ENCODE data around the gene APLP1.
A peak's percentile ranks its signal among the peaks of the same experiment; 100 is the strongest.
"Not testable (repeated sequence)": the region's sequence is repeated elsewhere in the genome, so short reads cannot be mapped to it uniquely, and the experiment has no call there.

APLP1 gene

DNA sequence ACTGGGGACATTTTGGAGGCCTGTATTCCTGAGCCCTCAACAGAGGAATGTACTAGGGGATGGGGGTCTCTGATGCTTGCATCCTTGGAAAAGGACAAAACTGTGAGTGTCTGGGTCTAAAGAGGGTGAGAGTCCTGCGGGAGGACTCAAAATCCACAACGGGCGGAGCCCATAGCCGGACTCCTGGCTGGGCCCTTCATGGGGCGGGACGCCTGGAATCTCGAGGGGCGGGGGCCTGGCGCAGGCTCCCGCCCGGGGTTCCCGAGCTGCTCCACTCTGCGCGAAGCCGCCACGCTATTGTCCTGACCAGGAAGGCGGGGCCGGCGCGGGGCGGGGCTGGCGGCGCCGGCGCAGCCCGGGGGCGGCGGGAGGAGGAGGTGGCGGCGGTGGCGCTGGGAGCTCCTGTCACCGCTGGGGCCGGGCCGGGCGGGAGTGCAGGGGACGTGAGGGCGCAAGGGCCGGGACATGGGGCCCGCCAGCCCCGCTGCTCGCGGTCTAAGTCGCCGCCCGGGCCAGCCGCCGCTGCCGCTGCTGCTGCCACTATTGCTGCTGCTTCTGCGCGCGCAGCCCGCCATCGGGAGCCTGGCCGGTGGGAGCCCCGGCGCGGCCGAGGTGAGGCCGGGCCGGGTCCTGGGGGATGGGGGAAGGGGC, at the start of gene APLP1:
Gene APLP1 (plus strand): TSS at position 403 of the 651 bp plus-strand sequence. CDS start 63 bp downstream, at position 466.
- peak; percentile 47 to 72 for DNase-seq (ENCODE audit: low read depth in 2 of 2)

DNA sequence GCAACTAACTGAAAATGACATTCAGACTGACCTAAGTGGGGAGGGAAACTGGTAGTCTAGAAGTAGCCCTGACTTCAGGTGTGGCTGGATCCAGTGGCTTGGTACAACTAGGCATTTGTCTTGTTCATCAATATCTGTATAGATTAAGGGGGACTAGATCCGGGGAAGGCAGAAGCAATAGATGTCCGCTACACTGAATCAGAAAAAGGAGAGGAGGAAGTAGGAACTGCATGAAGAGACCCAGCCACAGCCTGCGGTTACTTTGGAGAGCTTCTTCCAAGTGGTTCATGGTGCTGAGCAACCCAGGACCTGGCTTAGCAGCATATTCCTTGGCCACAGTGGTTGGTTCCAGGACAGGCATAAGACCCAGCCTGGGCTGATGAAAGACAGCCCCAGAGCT, 45.8 kb upstream of the APLP1 start:
- no peak for DNase-seq (ENCODE audit: low read depth in 2 of 2)

DNA sequence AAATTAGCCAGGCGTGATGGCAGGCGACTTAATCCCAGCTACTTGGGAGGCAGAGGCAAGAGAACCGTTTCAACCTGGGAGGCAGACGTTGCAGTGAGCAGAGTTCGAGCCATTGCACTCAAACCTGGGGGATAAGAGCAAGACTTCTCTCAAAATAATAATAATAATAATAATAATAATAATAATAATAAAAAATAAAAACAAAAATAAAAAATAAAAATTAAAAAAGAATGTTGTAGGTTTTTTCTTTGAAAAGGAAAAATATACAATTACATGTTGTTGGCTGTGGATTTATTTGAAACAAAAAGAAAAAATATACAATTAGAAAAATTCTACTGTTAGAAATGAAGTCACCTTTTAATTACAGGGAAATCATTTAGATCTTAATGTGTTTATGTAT, 44.2 kb upstream of the APLP1 start:
- no peak for DNase-seq (ENCODE audit: low read depth in 2 of 2)

DNA sequence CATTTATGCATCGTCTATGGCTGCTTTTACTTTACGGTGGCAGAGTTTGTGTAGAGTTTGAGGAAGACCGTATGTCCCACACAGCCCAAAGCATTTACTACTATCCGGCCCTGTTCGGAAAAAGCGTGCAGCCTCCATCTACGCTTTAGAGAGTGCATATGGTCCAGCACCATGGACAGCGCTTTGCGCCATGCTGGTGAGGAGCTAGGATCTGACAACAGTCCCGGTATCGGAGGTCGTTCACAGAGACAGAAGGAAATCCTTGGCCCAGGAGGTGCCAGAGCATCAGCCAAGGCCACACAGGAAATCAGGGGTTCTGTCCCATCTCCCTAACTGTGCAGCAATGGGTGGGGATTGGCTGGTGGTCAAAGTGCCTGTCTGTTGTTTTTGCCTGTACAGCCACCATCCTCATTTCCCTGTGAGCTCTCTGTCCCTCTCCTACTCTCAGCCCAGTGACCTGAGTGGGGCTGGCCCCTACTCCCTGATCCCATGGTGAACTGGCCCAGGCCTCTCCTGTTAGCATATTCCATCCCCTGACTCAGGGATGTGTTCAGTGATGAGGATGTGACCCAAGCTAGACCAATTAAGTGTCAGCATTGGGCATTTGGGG, 39.6 kb upstream of the APLP1 start:
- DNase-seq (ENCODE audit: low read depth in 2 of 2) = peak; percentile 20 to 46

DNA sequence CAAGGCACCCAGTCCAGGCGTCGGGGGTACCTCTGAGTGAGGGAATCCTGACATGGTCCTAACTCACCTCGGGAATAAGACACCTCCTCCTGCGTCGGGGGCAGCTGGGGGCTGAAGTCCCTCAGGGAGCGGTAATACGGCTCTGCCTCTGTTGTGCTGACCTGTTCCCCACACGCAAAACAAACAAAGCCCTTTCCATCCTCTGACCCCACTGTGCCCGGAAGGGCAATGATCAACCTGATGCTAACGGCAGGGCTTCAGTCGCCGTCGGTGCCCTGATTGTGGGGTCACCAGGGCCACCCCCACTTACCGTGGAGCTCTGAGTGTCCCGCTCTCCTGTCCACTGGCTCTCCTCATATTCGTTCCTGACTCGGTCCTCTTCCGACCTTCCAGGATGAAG, 37.4 kb upstream of the APLP1 start:
- no peak for DNase-seq (ENCODE audit: low read depth in 2 of 2)

DNA sequence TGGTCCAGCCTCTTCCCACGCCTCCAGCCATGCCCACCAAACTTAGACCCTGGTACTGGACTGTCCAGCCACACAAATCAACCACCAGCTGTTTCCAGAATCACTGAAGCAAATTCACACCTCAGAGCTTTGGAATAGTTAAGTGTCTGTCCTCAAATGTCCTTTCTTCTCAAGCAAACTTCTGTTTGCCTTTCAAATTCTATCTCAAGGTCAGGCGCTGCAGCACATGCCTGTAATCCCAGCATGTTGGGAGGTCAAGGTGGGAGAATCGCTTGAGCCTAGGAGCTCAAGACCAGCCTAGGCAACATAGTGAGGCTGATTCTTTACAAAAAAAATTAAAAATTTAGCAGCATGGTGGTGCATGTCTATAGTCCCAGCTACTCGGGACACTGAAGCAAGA, 36.3 kb upstream of the APLP1 start:
- DNase-seq (ENCODE audit: low read depth in 2 of 2) = no peak

DNA sequence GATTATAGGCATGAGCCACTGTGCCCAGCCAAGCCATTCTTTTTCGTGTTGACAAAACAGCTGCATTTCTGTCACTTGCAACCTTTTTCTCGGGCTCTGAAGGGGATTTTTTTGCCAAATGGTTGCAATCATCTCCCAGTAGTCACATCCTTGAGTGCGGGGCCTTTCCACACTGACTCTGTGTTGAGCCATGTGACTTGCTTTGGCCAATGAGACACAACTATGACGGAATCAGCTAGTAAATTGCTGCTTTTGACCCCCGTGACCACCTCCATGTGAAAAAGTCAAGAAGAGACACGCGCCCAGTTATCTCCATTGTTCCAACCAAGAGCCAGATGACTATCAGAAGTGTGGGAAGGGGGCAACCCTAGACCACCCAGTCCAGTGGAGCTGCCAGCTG, 34.4 kb upstream of the APLP1 start:
- no peak for DNase-seq (ENCODE audit: low read depth in 2 of 2)

DNA sequence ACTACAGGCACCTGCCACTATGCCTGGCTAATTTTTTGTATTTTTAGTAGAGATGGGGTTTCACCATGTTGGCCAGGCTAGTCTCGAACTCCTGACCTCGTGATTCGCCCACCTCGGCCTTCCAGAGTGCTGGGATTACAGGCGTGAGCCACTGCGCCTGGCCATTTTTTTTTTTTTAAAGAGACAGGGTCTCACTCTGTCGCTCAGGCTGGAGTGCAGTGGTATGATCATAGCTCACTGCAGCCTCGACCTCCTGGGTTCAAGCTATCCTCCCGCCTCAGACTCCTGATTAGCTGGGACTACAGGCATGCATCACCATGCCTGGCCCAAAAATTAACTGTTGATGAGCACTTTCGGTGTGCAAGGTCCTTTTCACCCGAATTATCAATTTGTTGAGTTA, 32.3 kb upstream of the APLP1 start:
- not testable (repeated sequence) for DNase-seq (ENCODE audit: low read depth in 2 of 2)

DNA sequence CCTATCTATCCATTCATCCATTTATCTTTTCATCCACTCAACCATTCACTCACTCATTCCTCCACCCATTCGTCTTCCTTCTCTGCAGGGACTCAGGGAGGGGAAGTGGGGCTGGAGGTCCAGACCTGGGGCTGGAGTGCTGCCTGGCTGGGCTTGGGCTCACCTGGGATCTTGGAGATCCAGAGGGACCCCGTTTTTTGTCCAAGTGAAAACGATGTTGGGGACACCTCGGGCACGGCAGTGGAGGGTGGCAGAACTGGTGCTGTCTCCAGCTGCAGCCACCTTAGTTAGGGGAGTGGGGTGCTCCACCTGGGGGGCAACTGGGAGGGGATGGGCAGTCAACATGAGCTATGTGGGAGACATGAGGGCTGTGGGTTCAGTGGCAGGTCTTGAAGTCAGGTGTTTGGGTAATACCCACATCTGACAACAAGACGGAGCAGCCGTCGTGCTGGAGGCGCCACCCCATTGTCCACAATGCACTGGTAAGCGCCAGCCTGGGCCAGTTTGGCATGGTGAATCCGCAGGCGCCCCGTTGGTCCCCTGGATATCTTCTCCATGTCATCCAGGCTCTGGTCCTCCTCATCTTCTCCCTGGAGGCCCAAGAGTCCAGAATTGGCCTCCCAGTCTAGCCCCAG, 26.3 kb upstream of the APLP1 start:
- no peak for DNase-seq (ENCODE audit: low read depth in 2 of 2)

DNA sequence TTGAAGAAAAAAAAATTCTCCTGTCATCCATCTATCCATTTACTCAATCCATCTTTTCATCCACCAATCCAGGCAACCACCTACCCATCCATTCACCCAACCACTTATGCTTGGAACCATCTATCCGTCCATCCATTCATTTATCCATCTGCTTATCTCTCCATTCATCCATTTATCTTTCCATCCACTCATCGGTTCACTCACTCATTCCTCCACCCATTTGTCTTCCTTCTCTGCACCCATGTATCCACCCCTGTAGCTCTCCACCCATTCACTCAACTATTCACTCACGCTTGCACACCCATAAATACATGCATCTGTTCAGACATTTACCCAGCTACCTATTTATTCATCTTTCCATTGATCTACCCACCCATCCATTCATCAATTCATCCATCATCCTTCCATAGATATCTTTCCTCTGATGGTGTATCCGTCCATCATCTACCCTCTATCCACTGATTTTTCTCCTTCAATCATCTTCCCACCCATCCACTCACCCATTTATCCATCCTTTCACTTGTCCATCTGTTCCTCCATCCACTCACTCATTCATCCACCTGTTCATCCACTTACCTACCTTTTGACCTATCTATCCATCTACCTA, 25.6 kb upstream of the APLP1 start:
- DNase-seq (ENCODE audit: low read depth in 2 of 2) = no peak

DNA sequence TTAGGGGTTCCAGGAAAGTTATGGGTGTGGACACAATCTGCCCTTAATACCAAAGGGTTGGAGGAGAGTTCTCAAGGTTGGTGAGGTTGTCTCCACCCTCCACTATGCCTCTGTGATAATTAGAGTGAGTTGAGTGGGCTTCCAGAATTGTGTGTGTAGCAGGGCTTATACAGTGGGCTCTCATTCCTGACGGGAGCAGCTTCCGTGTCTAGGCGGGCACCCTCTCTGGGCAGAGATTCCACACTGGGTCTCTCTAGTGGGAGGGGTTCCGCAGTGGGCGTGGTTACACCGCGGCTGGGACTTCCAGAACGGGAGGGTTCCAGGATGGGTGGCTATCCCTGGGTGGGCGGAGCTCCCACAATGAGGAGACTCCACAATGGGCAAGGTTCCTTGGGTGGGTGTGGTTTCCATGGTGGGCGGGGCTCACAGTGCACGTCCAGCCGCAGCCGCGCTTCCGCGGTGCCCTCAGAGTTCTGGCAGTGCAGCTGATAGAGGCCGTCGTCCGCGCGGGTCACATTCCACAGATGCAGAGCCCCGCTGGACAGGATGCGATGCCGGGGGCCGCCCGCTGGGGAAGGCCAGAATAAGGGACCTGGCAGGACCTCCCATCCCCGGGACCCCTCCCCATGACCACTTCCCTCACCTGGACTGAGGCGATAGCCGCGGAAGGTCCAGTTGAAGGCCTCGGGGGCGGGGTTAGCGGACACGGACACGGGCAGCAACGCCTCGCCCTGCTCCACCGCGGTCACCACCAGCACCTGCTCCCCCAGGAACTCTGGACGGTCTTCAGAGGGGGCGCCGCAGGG, 24.5 kb upstream of the APLP1 start:
- DNase-seq (ENCODE audit: low read depth in 2 of 2) = no peak

DNA sequence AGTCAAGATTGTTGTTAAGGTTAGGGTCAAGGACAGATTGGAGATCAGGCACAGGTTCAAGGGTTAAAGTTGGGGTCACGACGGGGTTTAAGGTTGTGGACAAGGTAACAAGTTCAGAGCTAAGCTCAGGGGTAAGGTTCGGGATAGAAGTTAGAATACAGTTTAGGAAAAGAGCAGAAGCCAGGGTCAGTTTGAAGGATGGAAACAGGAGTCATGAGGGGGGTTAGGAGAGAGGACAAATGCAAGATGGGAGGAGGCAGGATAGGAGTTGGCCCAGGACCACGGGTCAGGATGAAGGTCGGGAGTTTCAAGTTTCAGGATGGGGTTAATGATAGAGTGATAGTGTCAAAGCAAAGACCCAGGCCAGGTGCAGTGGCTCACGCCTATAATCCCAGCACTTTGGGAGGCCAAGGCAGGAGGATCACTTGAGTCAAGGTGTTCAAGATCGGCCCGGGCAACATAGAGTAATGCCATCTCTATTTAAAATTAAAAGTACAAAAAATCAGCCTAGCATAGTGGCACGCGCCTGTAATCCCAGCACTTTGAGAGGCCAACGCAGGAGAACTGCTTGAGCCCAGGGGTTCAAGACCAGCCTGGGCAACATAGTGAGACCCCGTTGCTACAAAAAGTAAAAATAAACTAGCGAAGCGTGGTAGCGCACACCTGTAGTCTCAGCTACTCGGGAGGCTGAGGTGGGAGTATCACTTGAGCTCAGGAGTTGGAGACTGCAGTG, 23.7 kb upstream of the APLP1 start:
- no peak for DNase-seq (ENCODE audit: low read depth in 2 of 2)

DNA sequence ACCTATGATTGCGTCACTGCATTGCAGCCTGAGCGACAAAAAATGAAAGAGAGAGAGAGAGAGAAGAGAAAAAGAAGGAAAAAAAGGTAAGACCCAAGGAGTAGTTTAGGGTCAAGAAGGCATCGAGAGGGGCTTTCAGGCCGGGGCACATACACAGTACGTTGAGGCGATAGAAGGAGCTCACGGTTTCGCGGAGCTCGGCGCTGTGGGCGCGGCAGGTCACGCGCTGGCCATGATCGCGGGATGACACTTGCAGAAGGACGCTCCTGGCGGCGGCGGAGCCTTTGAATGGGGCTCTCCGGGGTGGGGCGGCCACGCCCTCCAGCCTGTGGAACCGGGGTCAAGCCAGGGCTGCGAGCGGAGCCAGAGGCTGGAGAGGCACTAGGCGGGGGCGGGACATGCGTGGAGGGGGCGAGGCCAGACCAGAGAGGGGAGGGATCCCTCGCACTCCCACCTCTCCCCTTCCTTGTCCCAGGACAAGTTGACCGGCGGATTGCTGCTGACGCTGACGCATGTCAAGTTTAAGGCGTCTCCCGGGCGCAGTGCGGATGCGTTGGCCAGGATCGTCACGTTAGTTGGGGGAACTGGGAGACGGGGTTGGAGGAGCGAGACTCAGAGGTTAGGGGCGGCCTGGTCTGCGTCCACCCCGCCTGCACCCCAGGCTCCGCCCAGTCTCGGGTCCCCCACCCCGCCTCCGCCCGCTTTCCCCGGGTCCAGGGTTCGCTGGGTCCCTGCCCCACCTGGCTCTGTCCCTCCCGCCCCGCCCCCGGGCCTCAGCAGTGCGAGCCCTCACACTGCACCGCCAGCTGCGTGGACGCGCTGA, 22.9 kb upstream of the APLP1 start:
- no peak for DNase-seq (ENCODE audit: low read depth in 2 of 2)

DNA sequence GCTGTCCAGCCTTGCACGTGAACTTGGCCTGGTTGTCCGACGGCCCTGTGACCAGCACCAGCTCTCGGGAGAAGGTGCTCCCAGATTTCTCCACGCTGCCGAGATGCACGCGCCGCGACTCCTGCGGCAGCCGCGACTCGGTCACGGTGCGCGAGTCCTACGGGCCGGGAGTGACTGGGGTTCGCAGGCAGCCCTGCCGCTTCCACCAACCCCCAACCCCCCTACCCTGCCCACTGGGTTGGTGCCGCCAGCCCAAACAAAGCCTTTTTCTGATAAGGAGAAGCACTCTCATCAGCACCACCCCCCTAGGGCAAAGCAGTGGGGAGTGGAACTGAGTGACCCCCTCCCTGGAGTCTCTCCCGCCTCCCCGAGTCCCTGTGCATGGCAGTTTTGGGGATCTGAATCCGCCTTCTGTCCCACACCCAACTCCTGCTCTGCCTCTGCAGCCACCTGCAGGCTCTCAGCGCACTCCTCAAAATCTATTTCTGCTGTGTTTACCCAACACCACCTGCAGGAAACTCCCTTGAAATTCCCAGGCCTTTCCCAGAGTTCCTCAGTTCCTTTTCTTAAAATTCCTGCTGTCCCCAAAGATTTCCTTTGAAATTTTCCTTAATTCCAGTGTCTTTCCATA, 22.2 kb upstream of the APLP1 start:
- DNase-seq (ENCODE audit: low read depth in 2 of 2) = no peak

DNA sequence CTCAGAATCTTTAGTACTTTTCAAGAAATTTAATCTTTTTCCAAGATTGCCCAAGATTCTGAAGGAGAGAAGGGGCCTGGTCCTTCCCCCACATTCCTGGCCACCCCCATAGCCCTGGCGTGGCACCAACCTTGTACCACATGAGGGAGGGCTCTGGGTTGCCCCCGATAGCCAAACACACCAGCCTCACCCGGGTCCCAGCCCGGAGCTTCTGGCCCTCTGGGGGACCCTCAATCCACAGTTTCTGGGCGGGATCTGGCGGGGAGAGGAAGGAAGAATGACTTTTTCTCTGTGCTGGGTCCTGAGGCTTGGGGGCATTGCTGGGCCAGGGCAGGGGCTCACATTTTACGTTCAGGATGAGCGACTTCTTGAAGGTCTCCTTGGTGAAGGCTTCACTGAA, 20.5 kb upstream of the APLP1 start:
- DNase-seq (ENCODE audit: low read depth in 2 of 2) = no peak

DNA sequence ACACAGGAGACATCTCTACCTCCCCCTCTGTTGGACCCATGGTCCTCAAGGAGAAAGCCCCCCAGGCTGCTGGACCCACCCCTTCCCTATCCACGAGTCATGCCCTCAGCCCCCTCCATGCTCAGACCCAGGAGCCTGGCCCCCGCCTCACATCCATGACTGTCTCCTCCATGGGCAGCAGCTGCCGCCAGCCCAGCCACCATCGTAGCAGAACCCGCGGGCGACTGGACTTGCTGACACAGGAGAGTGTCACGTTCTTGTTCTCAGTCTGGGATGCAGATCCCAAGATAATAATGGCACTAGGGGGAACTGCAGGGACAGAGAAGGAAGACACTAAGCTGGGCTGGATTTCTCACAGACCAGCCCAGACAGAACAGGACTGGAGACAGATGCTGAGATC, 19.9 kb upstream of the APLP1 start:
- DNase-seq (ENCODE audit: low read depth in 2 of 2) = no peak

DNA sequence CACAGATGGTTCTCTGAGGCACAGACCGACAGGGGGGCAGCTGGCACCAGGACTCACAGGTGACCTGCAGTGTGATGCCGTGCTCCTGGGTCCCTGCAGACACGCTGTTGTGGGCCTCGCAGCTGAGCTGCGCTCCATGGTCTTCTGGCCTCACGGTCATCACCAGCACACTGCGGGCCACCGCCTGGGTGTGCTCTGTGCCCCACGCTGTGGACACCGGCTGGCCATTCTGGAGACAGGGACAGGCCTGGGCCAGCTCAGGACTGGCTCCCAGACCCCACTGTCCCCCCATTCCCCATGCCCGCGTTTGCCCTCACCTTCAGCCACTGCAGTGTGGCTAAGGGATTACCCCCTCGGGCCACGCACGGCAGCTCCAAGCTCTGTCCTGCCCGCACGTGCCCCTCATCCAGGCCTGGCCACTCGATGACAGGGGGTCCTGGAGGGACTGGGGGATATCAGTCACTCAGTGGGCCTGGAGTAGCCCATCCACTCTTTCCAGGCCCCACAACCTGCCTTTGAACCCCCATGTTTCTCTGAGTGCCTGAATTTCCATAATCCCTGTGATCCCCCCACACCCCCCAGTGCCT, 19.4 kb upstream of the APLP1 start:
- no peak for DNase-seq (ENCODE audit: low read depth in 2 of 2)

DNA sequence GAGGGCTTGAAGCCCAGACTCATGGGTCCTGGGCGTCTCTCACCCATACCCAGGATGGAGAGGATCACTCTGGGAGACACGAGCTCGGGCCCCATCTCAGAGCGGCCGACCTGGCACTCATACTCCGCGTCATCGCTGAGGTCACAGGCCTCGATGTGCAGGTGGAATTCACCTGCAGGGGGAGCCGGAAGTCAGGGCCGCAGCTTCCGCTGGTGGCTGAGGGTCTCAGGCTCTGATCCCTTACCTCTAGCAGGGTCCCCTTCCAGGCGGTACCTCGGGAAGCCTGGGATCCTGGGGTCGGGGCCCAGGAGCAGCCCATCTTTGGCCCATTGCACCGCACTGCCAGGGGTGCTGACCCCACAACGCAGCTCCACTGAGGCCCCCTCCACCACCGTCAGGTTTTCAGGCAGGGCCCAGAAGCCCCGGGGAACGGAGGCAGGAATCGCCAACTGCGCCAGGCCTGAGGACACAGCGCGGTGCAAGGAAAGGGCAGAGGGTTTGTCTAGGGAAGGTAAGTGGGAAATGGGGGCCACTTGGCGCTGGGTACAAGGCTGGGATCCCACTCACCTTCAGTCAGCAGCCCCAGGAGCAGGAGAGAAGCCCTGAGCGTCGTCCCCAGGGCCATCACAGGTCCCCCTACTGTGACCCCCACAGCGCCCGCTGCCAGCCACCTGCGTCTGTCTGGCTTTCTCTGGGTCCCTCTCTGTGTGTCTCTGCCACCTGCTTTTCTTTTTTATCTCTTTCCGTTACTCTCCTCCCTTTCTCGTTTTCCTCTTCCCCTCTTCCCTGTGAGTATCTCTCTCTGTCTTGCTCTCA, 17.0 kb upstream of the APLP1 start:
- no peak for DNase-seq (ENCODE audit: low read depth in 2 of 2)
